PC-3 (cell line): ENCODE data around the gene HRH1. TPM values are rescaled to one million over a fixed set of nuclear protein-coding genes. Genes with fewer than 3 reads are reported as not detected.

Experiments
- ATAC-seq: fragments of 200-7000 bp; cut with Tn5 transposase; 2 replicates; pipeline ENCODE4 v1.9.1; 2020; ENCODE audit warnings: mild to moderate bottlenecking, moderate library complexity
- BruUV-seq: library from RNA; stranded (reverse); fragments of 400-500 nt; replicated peaks from 2 replicates; lab custom pipeline; 2021; lab: Mats Ljungman, UMichigan
- CTCF ChIA-PET: fragments of 300-600 bp; sonication (Branson Sonifier 250); formaldehyde crosslinking; loops from one replicate; lab custom pipeline; 2022; ENCODE audit warnings: antibody characterized with exemption; lab: Charles Lee
- POLR2A ChIA-PET: fragments of 300-600 bp; sonication (Branson Sonifier 250); formaldehyde crosslinking; loops from one replicate; lab custom pipeline; 2022; ENCODE audit warnings: antibody characterized with exemption; ENCODE audit not compliant: unreplicated experiment; lab: Charles Lee
- DNase-seq: peaks from one replicate; pipeline ENCODE4 v3.0.0-alpha.2; 2015
- H2AFZ ChIP-seq: fragments of 300-600 bp; sonication (generic); 2 replicates; pipeline ENCODE4 v1.6.0; 2016; ENCODE audit warnings: antibody characterized with exemption, low read length
- H3F3A ChIP-seq: fragments of 300-600 bp; sonication (generic); one replicate; pipeline ENCODE4 v1.6.0; 2017; ENCODE audit warnings: antibody characterized with exemption, low read length, control low read depth, mild to moderate bottlenecking; ENCODE audit not compliant: unreplicated experiment
- H3K27ac ChIP-seq: fragments of 300-600 bp; sonication (generic); 2 replicates; pipeline ENCODE4 v1.5.1; 2016; ENCODE audit warnings: mild to moderate bottlenecking, low read length
- H3K27me3 ChIP-seq: fragments of 300-600 bp; sonication (generic); 2 replicates; pipeline ENCODE4 v1.6.1; 2016; ENCODE audit warnings: low read length, mixed read lengths
- H3K36me3 ChIP-seq: fragments of 300-600 bp; sonication (generic); 2 replicates; pipeline ENCODE4 v1.6.1; 2016; ENCODE audit warnings: low read depth, mixed run types, low read length, mixed read lengths
- H3K4me1 ChIP-seq: fragments of 300-600 bp; sonication (generic); 2 replicates; pipeline ENCODE4 v1.5.1; 2016; ENCODE audit warnings: low read length; ENCODE audit not compliant: insufficient read depth
- H3K4me2 ChIP-seq: fragments of 300-600 bp; sonication (generic); 2 replicates; pipeline ENCODE4 v1.6.0; 2016; ENCODE audit warnings: low read length
- H3K4me3 ChIP-seq: fragments of 300-600 bp; sonication (generic); 2 replicates; pipeline ENCODE4 v1.5.1; 2016; ENCODE audit warnings: mild to moderate bottlenecking, low read length, mixed read lengths
- H3K79me2 ChIP-seq: fragments of 300-600 bp; sonication (generic); 2 replicates; pipeline ENCODE4 v1.6.1; 2017; ENCODE audit warnings: low read length, mixed read lengths
- H3K9ac ChIP-seq: fragments of 300-600 bp; sonication (generic); 2 replicates; pipeline ENCODE4 v1.6.0; 2016; ENCODE audit warnings: mild to moderate bottlenecking, low read length
- H3K9me2 ChIP-seq: fragments of 300-600 bp; sonication (generic); replicated peaks from 2 replicates; pipeline ENCODE4 v1.6.1; 2016; ENCODE audit warnings: mixed run types, low read length, mixed read lengths
- H3K9me3 ChIP-seq: fragments of 300-600 bp; sonication (generic); 2 replicates; pipeline ENCODE4 v1.6.1; 2016; ENCODE audit warnings: low read length, mixed read lengths
- H4K20me1 ChIP-seq: fragments of 300-600 bp; sonication (generic); 2 replicates; pipeline ENCODE4 v1.6.1; 2016; ENCODE audit warnings: low read length, mixed read lengths
- CTCF ChIP-seq: fragments of 300-600 bp; sonication (generic); conservative IDR thresholded peaks from 2 replicates; pipeline ENCODE4 v1.5.1; 2017; ENCODE audit warnings: antibody characterized with exemption, low read depth, mild to moderate bottlenecking, low read length
- EZH2 ChIP-seq: fragments of 300-600 bp; sonication (generic); IDR thresholded peaks from one replicate; pipeline ENCODE4 v1.6.1; 2017; ENCODE audit warnings: antibody characterized with exemption, mild to moderate bottlenecking, low read length; ENCODE audit not compliant: unreplicated experiment
- EZH2phosphoT487 ChIP-seq: fragments of 300-600 bp; sonication (generic); IDR thresholded peaks from 2 replicates; pipeline ENCODE4 v1.6.1; 2018; ENCODE audit warnings: mild to moderate bottlenecking, antibody characterized with exemption, low read length, borderline replicate concordance
- intact Hi-C: fragments of 100-400 bp; cut with micrococcal nuclease; formaldehyde crosslinking; loops from 2 replicates; pipeline ENCODE4 v1.9.0; 2023
- total RNA-seq: library from RNA; depleted of rRNA; stranded (reverse); fragments of >200 nt; gene quantifications from 2 replicates; pipeline ENCODE4 v1.2.3, GENCODE V29; 2014

HRH1 gene
- total RNA-seq, 1 experiment from 2014 or later = 5.9 TPM

DNA sequence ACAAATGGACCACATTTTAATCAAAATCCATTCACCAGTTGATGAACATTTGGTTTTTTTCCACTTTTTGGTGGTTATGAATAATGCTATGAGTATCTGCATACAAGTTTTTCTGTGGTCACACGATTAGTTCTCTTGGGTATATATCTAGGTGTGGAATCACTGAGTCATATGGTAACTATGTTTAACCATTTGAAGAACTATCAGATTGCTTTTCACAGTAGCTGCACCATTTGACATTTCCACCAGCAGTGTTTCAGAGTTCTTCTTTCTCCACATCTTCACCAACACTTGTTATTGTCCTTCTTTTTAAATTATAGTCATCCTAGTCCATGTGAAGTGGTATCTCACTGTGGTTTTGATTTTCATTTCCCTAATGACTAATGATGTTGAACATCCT, 84.6 kb downstream of the HRH1 start:
- Histone ChIP-seq H4K20me1 (no peaks in the 10 kb centered on the region), H2AFZ (no peak overlapping the region), H3K9me3 (no peaks in the 10 kb centered on the region), H3K4me2 (peak overlapping the region; percentile 75), H3K9ac (peak overlapping the region; percentile 66), H3K4me3 (peak overlapping the region; percentile 45), H3K27ac (peak overlapping the region; percentile 94), H3K9me2 (no peaks in the 10 kb centered on the region), H3F3A (peaks cover 6% of the 10 kb centered on the region), H3K4me1 (peaks cover 37% of the 10 kb centered on the region), H3K27me3 (no peaks in the 10 kb centered on the region), H3K79me2 (peaks cover 9% of the 10 kb centered on the region), H3K36me3 (no peaks in the 10 kb centered on the region; the same call in 1 of the 2 replicates)
- ATAC-seq (peak; percentile 74), DNase-seq (peak; percentile 96)
- ChIA-PET POLR2A (interaction anchor here (0.6 to 1.2 kb wide), 2 partner anchors 34 to 50 kb away, joined by 3 to 4 read pairs; no protein-coding TSS in a partner anchor), CTCF (interaction anchor here (0.6 to 1.9 kb wide), 3 partner anchors 19 to 96 kb away, joined by 3 to 7 read pairs (median 4); partner anchors contain the start of gene ATG7)
- no TSS peak for BruUV-seq
- intact Hi-C loops = loop anchor here (1.0 kb wide), 2 partner anchors 12 to 34 kb away; no protein-coding TSS in a partner anchor
- TF ChIP-seq EZH2phosphoT487 (no peak), EZH2 (no peak), CTCF (no peak)

- ChIA-PET CTCF (no interaction called here), POLR2A (no interaction called here)
- DNase-seq (peak; percentile 54), ATAC-seq (no peak)
- Histone ChIP-seq H3K27me3 (no peaks in the 10 kb centered on the region), H3K79me2 (peaks cover 9% of the 10 kb centered on the region), H3K9me3 (no peaks in the 10 kb centered on the region), H3K36me3 (no peaks in the 10 kb centered on the region; the same call in 1 of the 2 replicates), H3K4me1 (peaks cover 39% of the 10 kb centered on the region), H3K4me3 (no peak overlapping the region), H3K27ac (peak overlapping the region; percentile 94), H3K4me2 (no peak overlapping the region), H3F3A (peaks cover 6% of the 10 kb centered on the region), H3K9me2 (no peaks in the 10 kb centered on the region), H4K20me1 (no peaks in the 10 kb centered on the region), H3K9ac (no peak overlapping the region), H2AFZ (no peak overlapping the region)
- intact Hi-C loops = no loop called here
- no peak for TF ChIP-seq EZH2
- TF ChIP-seq CTCF = no peak
- no peak for TF ChIP-seq EZH2phosphoT487
- BruUV-seq = no TSS peak
Observed at GRCh38 chr3:11239796-11240195, 85.5 kb downstream of the HRH1 start.

DNA sequence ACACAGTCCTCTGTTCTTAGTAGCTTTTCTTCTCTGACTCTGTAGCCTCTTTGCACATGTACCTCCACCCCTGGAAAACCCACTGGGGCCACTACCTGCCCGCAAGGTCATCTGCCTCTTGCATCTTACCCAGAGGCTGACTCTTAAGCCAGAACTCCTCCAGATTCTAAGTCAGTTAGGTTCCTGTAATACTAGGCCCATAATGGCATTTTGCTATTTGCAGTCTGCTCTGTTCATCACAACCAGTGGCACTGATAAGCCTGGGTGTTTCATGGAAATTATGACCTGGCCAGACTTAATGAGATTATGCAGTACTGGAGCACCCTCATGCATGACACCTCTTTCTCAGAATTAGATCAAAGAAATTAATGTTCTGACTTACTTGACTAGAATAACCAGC, 86.2 kb downstream of the HRH1 start:
- no peaks in the 10 kb centered on the region; the same call in 1 of the 2 replicates for H3K36me3 ChIP-seq
- H3K9ac ChIP-seq = no peak overlapping the region
- H3K4me2 ChIP-seq = no peak overlapping the region
- H4K20me1 ChIP-seq = no peaks in the 10 kb centered on the region
- no peak overlapping the region for H3K27ac ChIP-seq
- DNase-seq (no peak), ATAC-seq (no peak)
- ChIA-PET CTCF (no interaction called here), POLR2A (no interaction called here)
- TF ChIP-seq CTCF = no peak
- TF ChIP-seq EZH2phosphoT487 = no peak
- TF ChIP-seq EZH2 = no peak
- H3K9me3 ChIP-seq = no peaks in the 10 kb centered on the region
- BruUV-seq = no TSS peak
- no peak overlapping the region for H2AFZ ChIP-seq
- H3K9me2 ChIP-seq = no peaks in the 10 kb centered on the region
- H3K27me3 ChIP-seq = no peaks in the 10 kb centered on the region
- no peak overlapping the region for H3K4me3 ChIP-seq
- peaks cover 9% of the 10 kb centered on the region for H3K79me2 ChIP-seq
- H3K4me1 ChIP-seq = peaks cover 40% of the 10 kb centered on the region
- intact Hi-C loops = no loop called here
- H3F3A ChIP-seq = peaks cover 6% of the 10 kb centered on the region
